NOMO-1 treated with dmso at 0.1 percent for 144 hours (cell line): Measurements from ENCODE around the gene CSRNP3.
"Not testable (repeated sequence)": the region's sequence is repeated elsewhere in the genome, so short reads cannot be mapped to it uniquely, and the experiment has no call there.

Experiments used
- DNase-seq: peaks from one replicate; lab custom pipeline; 2025; ENCODE audit not compliant: unreplicated experiment; lab: John Stamatoyannopoulos, UW

CSRNP3 gene

DNA sequence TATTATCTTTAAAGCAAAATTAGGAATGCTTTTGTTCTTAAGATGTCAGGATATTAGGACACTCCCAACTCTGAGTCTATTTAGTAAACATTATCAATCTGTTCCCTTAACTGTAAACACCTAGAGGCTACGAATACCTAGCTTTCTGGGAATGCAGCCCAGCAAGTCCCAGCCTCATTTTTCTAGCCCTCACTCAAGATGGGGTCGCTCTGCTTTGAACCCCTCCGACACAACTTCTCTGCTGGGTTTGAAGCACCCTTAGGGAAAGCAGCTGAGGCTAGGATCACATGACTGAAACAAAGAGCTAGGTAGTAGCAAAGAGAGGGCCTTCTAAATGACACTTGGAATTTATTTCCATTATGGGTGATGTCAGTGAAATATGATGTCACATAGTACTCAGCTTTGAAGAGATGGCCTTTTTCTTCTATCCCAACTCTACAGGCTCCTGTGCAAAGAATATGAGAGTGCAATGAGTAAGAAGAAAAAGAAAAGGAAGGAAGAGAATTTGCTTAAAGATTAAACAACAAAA, 114.7 kb downstream of the CSRNP3 start:
- DNase-seq, result no peak

- DNase-seq, result no peak
Measured at GRCh38 chr2:165586019-165586418, 116.5 kb downstream of the CSRNP3 start.

- DNase-seq, result no peak
Measured at GRCh38 chr2:165587335-165587938, 117.9 kb downstream of the CSRNP3 start.

GRCh38 chr2:165590999-165591398, 121.5 kb downstream of the CSRNP3 start:
- not testable (repeated sequence) for DNase-seq

GRCh38 chr2:165593081-165593480, 123.6 kb downstream of the CSRNP3 start:
- DNase-seq, result no peak

GRCh38 chr2:165594231-165594934, 124.9 kb downstream of the CSRNP3 start:
- no peak for DNase-seq

GRCh38 chr2:165594935-165595255, 125.4 kb downstream of the CSRNP3 start:
- DNase-seq, result no peak

GRCh38 chr2:165596788-165597187, 127.3 kb downstream of the CSRNP3 start:
- no peak for DNase-seq

DNA sequence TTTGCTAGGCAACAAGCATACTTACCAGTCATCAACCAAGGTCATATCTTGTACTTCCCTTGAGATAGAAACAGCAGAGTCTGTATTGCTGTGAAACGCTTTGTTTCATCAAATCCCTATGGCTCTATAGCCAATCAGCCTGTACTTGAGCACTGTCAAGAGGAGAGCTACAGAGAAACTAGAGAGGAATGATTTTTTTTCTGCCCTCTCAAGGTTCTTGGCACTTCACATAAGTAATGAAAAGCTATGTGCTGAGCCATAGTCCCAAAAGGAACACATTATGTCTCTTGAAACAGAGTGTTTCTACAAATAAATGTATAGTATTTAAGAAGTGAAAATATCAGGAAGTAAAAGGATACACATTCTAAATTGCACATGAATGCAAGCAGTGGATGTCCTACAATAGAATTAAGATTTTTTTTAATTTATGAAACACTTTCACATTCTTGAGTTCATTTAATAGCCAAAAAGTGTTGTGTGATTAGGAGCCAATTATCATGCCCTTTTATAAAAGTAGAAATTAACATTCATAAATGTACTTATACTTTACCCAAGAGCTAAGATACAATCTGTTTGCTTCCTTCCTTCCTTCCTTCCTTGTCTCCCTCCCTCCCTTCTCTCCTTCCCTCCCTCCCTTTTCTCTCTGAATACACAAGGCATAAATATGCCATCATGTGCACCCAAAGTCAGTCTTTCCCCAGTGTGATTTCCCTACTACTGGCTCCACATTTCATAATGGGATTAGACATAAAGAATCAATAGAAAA, 131.8 kb downstream of the CSRNP3 start:
- DNase-seq, result no peak

DNA sequence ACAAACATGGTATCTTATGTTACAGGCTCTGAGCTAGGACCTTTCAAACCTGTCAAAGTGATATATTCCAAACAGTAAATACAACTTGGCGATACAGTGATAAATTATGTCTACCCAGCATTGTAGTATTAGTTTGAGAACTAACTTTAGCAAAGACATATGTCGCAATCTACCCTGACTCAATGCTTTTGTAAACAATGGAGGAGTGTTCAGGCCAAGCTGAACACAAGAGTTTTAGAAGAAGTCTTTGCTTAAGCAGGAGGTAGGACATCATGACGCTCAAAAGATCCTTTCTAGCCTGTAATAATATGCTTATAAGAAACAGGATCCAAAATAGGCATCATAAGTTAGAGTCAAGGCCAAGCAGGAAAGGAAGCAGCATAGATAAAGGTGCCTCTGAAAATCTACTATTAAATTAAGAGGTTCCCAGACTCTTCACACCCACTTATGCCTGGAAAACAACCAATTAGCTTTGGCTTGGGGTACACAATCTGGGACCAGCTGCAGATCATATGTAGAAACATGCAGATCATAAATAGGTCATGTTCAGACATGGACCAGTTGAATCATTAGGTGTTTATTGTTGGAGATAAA, 132.5 kb downstream of the CSRNP3 start:
- no peak for DNase-seq

- DNase-seq, result no peak
Measured at GRCh38 chr2:165609672-165610071, 140.2 kb downstream of the CSRNP3 start.

GRCh38 chr2:165610591-165611029, 141.1 kb downstream of the CSRNP3 start:
- DNase-seq, result no peak

- DNase-seq, result no peak
Measured at GRCh38 chr2:165617741-165618481, 148.4 kb downstream of the CSRNP3 start.

- no peak for DNase-seq
Measured at GRCh38 chr2:165618806-165619205, 149.3 kb downstream of the CSRNP3 start.

DNA sequence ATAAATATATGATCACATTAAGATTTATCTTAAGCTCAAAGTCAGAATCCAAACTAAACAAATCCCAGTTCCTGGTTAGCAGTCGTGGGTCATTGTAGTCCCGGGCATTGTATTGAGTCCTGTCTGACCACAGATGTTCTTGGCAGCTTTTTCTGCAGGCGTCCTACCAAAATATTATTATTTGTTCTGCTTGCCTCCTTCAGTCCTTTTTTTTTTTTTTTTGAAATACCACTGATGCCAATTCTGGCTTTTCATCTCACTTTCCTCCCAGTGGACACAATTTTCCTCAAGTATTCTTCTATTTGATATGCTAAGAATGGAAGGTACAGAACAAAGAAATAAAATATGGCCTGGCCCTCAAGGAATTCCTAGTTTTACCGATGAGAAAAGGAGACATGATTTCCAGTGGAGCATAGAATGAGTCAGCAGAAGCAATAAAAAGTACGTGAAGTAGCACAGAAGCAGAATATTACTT, 151.6 kb downstream of the CSRNP3 start:
- DNase-seq, result no peak

DNA sequence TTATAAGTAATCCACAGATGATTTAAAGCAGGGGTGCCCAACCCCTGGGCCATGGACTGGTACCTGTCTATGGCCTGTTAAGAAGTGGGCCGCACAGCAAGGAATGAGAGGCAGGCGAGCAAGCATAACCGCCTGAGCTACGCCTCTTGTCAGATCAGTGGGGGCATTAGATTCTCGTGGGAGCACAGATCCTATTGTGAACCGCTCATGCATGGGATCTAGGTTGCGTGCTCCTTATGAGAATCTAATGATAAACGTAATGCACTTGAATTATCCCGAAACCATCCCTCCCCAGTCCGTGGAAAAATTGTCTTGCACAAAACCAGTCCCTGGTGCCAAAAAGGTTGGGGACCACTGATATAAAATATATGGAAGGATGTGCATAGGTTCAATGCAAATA, 153.7 kb downstream of the CSRNP3 start:
- no peak for DNase-seq

DNA sequence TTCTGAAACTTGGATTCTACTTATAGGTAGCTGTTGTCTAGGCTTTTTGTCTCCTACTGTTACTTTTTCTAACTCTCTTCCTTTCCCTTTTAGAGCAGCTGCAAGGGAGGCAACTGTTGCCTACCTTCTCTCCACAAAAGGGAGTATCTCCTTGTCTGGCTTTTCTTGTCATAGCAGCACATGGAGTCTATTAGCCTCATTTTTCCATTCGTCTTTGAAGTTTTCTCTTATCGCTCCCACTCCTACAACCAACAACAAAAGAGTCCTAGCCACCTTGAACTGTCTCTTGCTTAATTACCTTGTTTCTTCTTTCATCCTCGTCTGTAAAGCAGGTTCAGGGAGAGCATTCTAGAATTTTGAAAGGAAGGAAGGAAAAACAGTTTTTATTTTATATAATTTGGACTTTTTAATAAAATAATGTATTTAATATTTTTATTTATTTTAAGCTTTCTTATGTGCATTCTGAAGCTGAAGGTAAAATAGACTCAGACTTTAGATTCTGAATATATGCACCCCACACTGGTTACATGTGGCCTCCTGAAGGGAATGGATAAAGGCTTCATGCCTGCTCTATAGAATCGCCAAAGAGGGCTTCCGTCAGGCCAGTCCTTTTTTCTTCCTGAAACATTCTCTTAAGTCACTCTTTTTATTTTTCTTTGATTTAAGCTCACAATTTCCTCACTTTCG, 154.4 kb downstream of the CSRNP3 start:
- no peak for DNase-seq

DNA sequence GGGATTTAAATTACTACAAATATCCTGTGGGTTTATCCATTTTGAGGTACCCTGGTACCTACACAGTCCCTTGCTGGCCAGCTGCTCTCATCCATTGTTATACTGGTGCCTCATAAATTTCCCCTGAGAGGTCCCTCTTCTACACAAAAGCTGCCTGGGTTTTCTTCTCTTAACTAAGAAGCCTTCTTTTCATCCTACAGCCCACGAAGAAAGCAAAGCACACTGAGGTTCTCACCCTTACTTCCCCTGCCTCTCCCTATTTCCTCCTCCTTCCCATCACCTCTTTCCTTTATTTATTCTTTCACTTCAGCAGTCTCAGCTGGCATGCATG, 154.9 kb downstream of the CSRNP3 start:
- DNase-seq, result no peak

GRCh38 chr2:165627470-165627869, 158.0 kb downstream of the CSRNP3 start:
- no peak for DNase-seq

GRCh38 chr2:165629776-165630175, 160.3 kb downstream of the CSRNP3 start:
- DNase-seq, result no peak
